Measurements from ENCODE around the gene PROX2. TPM values are rescaled to one million over a fixed set of nuclear protein-coding genes. Genes with fewer than 3 reads are reported as not detected.

Gene PROX2
- polyA plus RNA-seq, 3 donors: 0.03 TPM; not detected in 2

DNA sequence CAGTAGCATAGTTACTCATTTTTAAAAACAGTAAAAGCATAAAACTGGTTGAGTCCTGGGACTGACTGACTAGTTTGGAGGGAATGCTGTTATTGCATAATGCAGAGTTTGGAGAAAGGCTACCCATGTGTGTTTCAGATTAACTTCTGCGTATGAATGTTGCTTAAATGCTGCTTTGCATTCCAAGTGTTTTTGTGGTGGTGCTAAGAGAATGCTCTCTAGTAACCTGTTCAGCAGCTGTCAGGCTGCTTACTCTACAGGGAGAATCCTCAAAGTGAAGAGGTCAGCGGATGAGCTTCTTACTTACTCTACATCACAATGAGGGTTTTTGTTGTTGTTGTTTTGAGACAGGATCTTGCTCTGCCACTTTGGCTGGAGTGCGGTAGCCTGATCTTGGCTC, 10.1 kb upstream of the PROX2 start:
- Histone ChIP-seq H3K27ac (ENCODE audit: low read depth in 1 of 2, low read length in 2 of 2) (peak overlapping the region in 1 of 2 donors; percentile 16), H3K79me2 (ENCODE audit: insufficient read depth, low read length) (peaks cover 82% of the 10 kb centered on the region), H3K9me3 (replicated peaks in 1 of 2; ENCODE audit: control insufficient read depth in 1 of 2, insufficient read depth in 1 of 2, low read length in 2 of 2) (no peaks in the 10 kb centered on the region), H4K20me1 (ENCODE audit: insufficient read depth, low read length) (peaks cover 86% of the 10 kb centered on the region), H3K4me2 (replicated peaks; ENCODE audit: extremely low read depth, low read length, poor library complexity, severe bottlenecking) (no peak overlapping the region), H3K4me3 (replicated peaks in 1 of 3; ENCODE audit: low read depth in 2 of 3, low read length in 3 of 3) (no peak overlapping the region), H3K9ac (ENCODE audit: insufficient read depth, low read length, poor library complexity, severe bottlenecking) (no peak overlapping the region), H2AFZ (ENCODE audit: insufficient read depth, low read depth, low read length, poor library complexity, severe bottlenecking) (no peak overlapping the region), H3K27me3 (ENCODE audit: control insufficient read depth in 2 of 2, insufficient read depth in 2 of 2, low read length in 2 of 2) (no peaks in the 10 kb centered on the region), H3K4me1 (ENCODE audit: control insufficient read depth in 1 of 2, insufficient read depth in 2 of 2, low read length in 2 of 2) (peaks cover 20 to 28% of the 10 kb centered on the region in 2 donors), H3K36me3 (replicated peaks in 1 of 2; ENCODE audit: control insufficient read depth in 1 of 2, insufficient read depth in 2 of 2, low read length in 2 of 2) (peaks cover 35 to 69% of the 10 kb centered on the region in 2 donors)
- H3K4me3 Mint-ChIP-seq: no peak overlapping the region
- TF ChIP-seq, protein P1, sequence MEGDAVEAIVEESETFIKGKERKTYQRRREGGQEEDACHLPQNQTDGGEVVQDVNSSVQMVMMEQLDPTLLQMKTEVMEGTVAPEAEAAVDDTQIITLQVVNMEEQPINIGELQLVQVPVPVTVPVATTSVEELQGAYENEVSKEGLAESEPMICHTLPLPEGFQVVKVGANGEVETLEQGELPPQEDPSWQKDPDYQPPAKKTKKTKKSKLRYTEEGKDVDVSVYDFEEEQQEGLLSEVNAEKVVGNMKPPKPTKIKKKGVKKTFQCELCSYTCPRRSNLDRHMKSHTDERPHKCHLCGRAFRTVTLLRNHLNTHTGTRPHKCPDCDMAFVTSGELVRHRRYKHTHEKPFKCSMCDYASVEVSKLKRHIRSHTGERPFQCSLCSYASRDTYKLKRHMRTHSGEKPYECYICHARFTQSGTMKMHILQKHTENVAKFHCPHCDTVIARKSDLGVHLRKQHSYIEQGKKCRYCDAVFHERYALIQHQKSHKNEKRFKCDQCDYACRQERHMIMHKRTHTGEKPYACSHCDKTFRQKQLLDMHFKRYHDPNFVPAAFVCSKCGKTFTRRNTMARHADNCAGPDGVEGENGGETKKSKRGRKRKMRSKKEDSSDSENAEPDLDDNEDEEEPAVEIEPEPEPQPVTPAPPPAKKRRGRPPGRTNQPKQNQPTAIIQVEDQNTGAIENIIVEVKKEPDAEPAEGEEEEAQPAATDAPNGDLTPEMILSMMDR (IDR thresholded peaks at IDR 0.05): no peak
- intact Hi-C loops (cut with micrococcal nuclease): no loop called here
- H3K9me3 Mint-ChIP-seq: no peaks in the 10 kb centered on the region
- no peak for DNase-seq
- no peak overlapping the region for H3K27ac Mint-ChIP-seq
- H3K36me3 Mint-ChIP-seq: peaks cover 42 to 57% of the 10 kb centered on the region in 2 donors
- 75% methylated on average over 1 of the region's 3 CpGs for WGBS (ENCODE audit: insufficient coverage)
- peaks cover 38% of the 10 kb centered on the region for H3K4me1 Mint-ChIP-seq
- no peaks in the 10 kb centered on the region for H3K27me3 Mint-ChIP-seq (ENCODE audit: low read depth in 3 of 3)

DNA sequence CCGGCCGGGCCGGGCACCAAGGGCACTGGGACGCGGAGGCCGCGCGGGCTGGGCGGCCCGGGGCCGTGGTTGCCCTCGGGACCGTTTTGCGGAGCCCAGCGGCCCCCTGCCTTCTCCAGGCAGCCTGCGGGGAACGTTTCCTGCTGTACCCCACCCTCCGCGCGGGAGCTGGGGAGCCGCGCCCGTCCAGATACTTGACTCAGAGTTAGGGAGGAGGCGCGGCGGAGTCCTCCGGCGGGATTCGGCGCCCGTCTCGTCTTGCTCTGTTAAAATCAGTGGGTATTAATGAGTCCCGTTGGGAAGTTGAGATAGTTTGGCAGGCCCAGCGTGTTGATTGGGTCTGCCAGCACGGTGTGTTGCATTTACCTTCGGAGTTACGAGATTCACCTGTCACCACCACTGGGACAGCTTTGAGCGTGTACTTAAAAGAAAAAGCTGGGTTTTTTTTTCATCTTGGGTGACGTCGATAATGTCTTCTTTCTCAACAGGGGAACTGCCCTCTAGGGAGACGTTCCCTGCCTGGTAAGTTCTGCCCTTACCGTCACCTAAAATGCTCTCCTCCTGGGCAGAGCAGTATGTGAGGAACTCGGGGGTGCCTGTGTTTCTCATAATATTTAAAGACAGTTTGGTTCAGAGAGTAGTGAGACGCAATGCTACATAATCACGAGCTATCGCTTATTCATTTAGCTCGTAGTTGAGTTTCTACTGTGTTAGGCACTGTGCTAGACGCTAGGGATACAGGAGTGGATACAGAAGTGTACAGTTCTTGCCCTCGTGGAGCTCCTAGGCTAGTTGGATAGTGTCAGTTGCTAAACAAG, 6.4 kb upstream of the PROX2 start:
- TF ChIP-seq, protein P1 (IDR thresholded peaks at IDR 0.05): no peak
- DNase-seq: peak; percentile 56 to 77 (median 56)
- WGBS (ENCODE audit: insufficient coverage): 2% methylated on average over 46 of the region's 49 CpGs
- Mint-ChIP-seq H3K9me3 (no peaks in the 10 kb centered on the region), H3K4me1 (peaks cover 43% of the 10 kb centered on the region), H3K27me3 (ENCODE audit: low read depth in 3 of 3) (no peaks in the 10 kb centered on the region), H3K4me3 (peak overlapping the region; percentile 99 to 100), H3K36me3 (peaks cover 16 to 25% of the 10 kb centered on the region in 2 donors), H3K27ac (peak overlapping the region; percentile 98 to 100 (median 99))
- Histone ChIP-seq H2AFZ (ENCODE audit: insufficient read depth, low read depth, low read length, poor library complexity, severe bottlenecking) (peak overlapping the region; percentile 100), H3K9me3 (replicated peaks in 1 of 2; ENCODE audit: control insufficient read depth in 1 of 2, insufficient read depth in 1 of 2, low read length in 2 of 2) (no peaks in the 10 kb centered on the region), H3K79me2 (ENCODE audit: insufficient read depth, low read length) (peaks cover 61% of the 10 kb centered on the region), H3K27ac (ENCODE audit: low read depth in 1 of 2, low read length in 2 of 2) (peak overlapping the region; percentile 87 to 92), H3K9ac (ENCODE audit: insufficient read depth, low read length, poor library complexity, severe bottlenecking) (peak overlapping the region; percentile 95), H4K20me1 (ENCODE audit: insufficient read depth, low read length) (peaks cover 49% of the 10 kb centered on the region), H3K27me3 (ENCODE audit: control insufficient read depth in 2 of 2, insufficient read depth in 2 of 2, low read length in 2 of 2) (no peaks in the 10 kb centered on the region), H3K4me2 (replicated peaks; ENCODE audit: extremely low read depth, low read length, poor library complexity, severe bottlenecking) (peak overlapping the region; percentile 99), H3K4me3 (replicated peaks in 1 of 3; ENCODE audit: low read depth in 2 of 3, low read length in 3 of 3) (peak overlapping the region; percentile 86 to 91 (median 89)), H3K4me1 (ENCODE audit: control insufficient read depth in 1 of 2, insufficient read depth in 2 of 2, low read length in 2 of 2) (peaks cover 23 to 31% of the 10 kb centered on the region in 2 donors), H3K36me3 (replicated peaks in 1 of 2; ENCODE audit: control insufficient read depth in 1 of 2, insufficient read depth in 2 of 2, low read length in 2 of 2) (peaks cover 14 to 33% of the 10 kb centered on the region in 2 donors)
- intact Hi-C loops (cut with micrococcal nuclease): no loop called here

All from CD14-positive monocyte (primary cell).